WTC11 (cell line): ENCODE results near the gene EGR4. TPM values are rescaled to one million over a fixed set of nuclear protein-coding genes. Genes with fewer than 3 reads are reported as not detected.

Source experiments
- ATF1 ChIP-seq: sonication (generic); formaldehyde crosslinking; IDR thresholded peaks from 2 replicates; pipeline ENCODE4 v1.8.1; 2023; ENCODE audit warnings: mild to moderate bottlenecking, moderate library complexity, missing genetic modification reagents
- EMX1 ChIP-seq: fragments of 250-450 bp; sonication (Bioruptor Pico); IDR thresholded peaks from 2 replicates; pipeline ENCODE4 v1.8.0; 2021; ENCODE audit warnings: mild to moderate bottlenecking
- FOXK1 ChIP-seq: sonication (generic); formaldehyde crosslinking; IDR thresholded peaks from 2 replicates; pipeline ENCODE4 v1.8.0; 2022; ENCODE audit warnings: mild to moderate bottlenecking, moderate library complexity, missing genetic modification reagents
- JUN ChIP-seq: sonication (generic); formaldehyde crosslinking; IDR thresholded peaks from 2 replicates; pipeline ENCODE4 v1.8.0; 2023; ENCODE audit warnings: mild to moderate bottlenecking, missing genetic modification reagents
- KAT7 ChIP-seq: sonication (generic); formaldehyde crosslinking; IDR thresholded peaks from 2 replicates; pipeline ENCODE4 v1.8.1; 2023; ENCODE audit warnings: missing genetic modification reagents, mild to moderate bottlenecking, borderline replicate concordance
- ZNF219 ChIP-seq: sonication (generic); formaldehyde crosslinking; IDR thresholded peaks from 2 replicates; pipeline ENCODE4 v1.8.0; 2023; ENCODE audit warnings: missing genetic modification reagents, mild to moderate bottlenecking, borderline replicate concordance
- ZNF416 ChIP-seq: fragments of 250-450 bp; sonication (Bioruptor Pico); IDR thresholded peaks from 2 replicates; pipeline ENCODE4 v1.9.0; 2021; ENCODE audit warnings: mild to moderate bottlenecking, inconsistent platforms
- ZNF671 ChIP-seq: fragments of 250-450 bp; sonication (Bioruptor Pico); IDR thresholded peaks from 2 replicates; pipeline ENCODE4 v1.8.0; 2021; ENCODE audit warnings: mild to moderate bottlenecking
- total RNA-seq: library from RNA; stranded (reverse); gene quantifications from 3 replicates; pipeline ENCODE4 v1.2.3, GENCODE V29; 2021
- TF ChIP-seq, protein P1 (sequence below): sonication (generic); formaldehyde crosslinking; IDR thresholded peaks from 2 replicates; pipeline ENCODE4 v1.8.1; 2023; ENCODE audit warnings: mild to moderate bottlenecking, missing genetic modification reagents, moderate library complexity
- TF ChIP-seq, protein P2 (sequence below): sonication (generic); formaldehyde crosslinking; IDR thresholded peaks from 2 replicates; pipeline ENCODE4 v1.8.0; 2022; ENCODE audit warnings: missing genetic modification reagents
- TF ChIP-seq, protein P3 (sequence below): sonication (generic); formaldehyde crosslinking; IDR thresholded peaks from 2 replicates; pipeline ENCODE4 v1.8.0; 2022; ENCODE audit warnings: mild to moderate bottlenecking, missing genetic modification reagents
- TF ChIP-seq, protein P4 (sequence below): sonication (generic); formaldehyde crosslinking; conservative IDR thresholded peaks from 2 replicates; pipeline ENCODE4 v1.8.1; 2023; ENCODE audit warnings: mild to moderate bottlenecking, low read depth, missing genetic modification reagents, moderate library complexity
- TF ChIP-seq, protein P5 (sequence below): fragments of 250-450 bp; sonication (Bioruptor Pico); IDR thresholded peaks from 2 replicates; pipeline ENCODE4 v1.9.0; 2021; ENCODE audit warnings: mild to moderate bottlenecking
- TF ChIP-seq, protein P6 (sequence below): sonication (generic); formaldehyde crosslinking; IDR thresholded peaks from 2 replicates; pipeline ENCODE4 v1.8.1; 2023; ENCODE audit warnings: mild to moderate bottlenecking, moderate library complexity, missing genetic modification reagents
- TF ChIP-seq, protein P7 (sequence below): sonication (generic); formaldehyde crosslinking; IDR thresholded peaks from 2 replicates; pipeline ENCODE4 v1.8.0; 2022; ENCODE audit warnings: mild to moderate bottlenecking, missing genetic modification reagents

The EGR4 gene
- total RNA-seq, 1 experiment from 2014 or later, result 0.13 TPM

DNA sequence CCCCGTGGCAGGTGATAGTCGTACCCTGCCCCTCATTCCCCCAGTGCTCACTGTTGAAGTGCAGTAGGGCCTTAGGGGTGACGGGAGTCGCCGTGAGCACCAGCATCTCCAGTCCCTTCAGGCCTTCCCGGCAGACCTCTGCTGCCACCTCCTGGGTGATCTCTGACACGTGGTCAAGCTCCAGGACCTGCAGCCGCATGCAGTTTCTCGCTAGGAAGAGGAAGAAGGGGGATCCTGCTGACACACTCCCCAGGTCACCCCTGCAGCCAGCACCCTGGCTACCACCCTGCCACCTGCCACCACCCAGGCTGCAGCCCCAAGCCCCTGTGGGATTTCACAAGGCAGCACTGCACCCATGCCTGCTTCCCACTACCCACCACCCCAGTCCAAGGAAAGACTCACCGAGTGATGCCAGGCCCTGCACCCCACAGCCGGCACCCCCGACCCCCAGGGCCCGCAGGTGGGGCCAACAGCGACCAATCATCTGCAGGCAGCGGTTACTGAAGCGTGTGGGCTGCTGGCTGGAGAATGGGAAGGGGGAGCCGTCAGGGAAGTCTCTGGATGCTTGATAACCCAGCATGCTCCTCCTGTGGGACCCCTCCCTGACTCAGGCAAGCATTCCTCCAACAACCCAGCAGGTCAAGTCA, 32.9 kb downstream of the EGR4 start (continued):
- TF ChIP-seq, protein P1, sequence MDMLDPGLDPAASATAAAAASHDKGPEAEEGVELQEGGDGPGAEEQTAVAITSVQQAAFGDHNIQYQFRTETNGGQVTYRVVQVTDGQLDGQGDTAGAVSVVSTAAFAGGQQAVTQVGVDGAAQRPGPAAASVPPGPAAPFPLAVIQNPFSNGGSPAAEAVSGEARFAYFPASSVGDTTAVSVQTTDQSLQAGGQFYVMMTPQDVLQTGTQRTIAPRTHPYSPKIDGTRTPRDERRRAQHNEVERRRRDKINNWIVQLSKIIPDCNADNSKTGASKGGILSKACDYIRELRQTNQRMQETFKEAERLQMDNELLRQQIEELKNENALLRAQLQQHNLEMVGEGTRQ, result peak; percentile 72
- TF ChIP-seq, protein P2, sequence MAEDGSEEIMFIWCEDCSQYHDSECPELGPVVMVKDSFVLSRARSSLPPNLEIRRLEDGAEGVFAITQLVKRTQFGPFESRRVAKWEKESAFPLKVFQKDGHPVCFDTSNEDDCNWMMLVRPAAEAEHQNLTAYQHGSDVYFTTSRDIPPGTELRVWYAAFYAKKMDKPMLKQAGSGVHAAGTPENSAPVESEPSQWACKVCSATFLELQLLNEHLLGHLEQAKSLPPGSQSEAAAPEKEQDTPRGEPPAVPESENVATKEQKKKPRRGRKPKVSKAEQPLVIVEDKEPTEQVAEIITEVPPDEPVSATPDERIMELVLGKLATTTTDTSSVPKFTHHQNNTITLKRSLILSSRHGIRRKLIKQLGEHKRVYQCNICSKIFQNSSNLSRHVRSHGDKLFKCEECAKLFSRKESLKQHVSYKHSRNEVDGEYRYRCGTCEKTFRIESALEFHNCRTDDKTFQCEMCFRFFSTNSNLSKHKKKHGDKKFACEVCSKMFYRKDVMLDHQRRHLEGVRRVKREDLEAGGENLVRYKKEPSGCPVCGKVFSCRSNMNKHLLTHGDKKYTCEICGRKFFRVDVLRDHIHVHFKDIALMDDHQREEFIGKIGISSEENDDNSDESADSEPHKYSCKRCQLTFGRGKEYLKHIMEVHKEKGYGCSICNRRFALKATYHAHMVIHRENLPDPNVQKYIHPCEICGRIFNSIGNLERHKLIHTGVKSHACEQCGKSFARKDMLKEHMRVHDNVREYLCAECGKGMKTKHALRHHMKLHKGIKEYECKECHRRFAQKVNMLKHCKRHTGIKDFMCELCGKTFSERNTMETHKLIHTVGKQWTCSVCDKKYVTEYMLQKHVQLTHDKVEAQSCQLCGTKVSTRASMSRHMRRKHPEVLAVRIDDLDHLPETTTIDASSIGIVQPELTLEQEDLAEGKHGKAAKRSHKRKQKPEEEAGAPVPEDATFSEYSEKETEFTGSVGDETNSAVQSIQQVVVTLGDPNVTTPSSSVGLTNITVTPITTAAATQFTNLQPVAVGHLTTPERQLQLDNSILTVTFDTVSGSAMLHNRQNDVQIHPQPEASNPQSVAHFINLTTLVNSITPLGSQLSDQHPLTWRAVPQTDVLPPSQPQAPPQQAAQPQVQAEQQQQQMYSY (CRISPR knock-in tag), result no peak
- TF ChIP-seq, protein P3, sequence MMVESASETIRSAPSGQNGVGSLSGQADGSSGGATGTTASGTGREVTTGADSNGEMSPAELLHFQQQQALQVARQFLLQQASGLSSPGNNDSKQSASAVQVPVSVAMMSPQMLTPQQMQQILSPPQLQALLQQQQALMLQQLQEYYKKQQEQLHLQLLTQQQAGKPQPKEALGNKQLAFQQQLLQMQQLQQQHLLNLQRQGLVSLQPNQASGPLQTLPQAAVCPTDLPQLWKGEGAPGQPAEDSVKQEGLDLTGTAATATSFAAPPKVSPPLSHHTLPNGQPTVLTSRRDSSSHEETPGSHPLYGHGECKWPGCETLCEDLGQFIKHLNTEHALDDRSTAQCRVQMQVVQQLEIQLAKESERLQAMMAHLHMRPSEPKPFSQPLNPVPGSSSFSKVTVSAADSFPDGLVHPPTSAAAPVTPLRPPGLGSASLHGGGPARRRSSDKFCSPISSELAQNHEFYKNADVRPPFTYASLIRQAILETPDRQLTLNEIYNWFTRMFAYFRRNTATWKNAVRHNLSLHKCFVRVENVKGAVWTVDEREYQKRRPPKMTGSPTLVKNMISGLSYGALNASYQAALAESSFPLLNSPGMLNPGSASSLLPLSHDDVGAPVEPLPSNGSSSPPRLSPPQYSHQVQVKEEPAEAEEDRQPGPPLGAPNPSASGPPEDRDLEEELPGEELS (CRISPR knock-in tag), result no peak
- no peak for TF ChIP-seq EMX1 (CRISPR knock-in tag)
- TF ChIP-seq, protein P4, sequence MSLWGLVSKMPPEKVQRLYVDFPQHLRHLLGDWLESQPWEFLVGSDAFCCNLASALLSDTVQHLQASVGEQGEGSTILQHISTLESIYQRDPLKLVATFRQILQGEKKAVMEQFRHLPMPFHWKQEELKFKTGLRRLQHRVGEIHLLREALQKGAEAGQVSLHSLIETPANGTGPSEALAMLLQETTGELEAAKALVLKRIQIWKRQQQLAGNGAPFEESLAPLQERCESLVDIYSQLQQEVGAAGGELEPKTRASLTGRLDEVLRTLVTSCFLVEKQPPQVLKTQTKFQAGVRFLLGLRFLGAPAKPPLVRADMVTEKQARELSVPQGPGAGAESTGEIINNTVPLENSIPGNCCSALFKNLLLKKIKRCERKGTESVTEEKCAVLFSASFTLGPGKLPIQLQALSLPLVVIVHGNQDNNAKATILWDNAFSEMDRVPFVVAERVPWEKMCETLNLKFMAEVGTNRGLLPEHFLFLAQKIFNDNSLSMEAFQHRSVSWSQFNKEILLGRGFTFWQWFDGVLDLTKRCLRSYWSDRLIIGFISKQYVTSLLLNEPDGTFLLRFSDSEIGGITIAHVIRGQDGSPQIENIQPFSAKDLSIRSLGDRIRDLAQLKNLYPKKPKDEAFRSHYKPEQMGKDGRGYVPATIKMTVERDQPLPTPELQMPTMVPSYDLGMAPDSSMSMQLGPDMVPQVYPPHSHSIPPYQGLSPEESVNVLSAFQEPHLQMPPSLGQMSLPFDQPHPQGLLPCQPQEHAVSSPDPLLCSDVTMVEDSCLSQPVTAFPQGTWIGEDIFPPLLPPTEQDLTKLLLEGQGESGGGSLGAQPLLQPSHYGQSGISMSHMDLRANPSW (CRISPR knock-in tag), result no peak
- TF ChIP-seq ZNF416 (CRISPR knock-in tag), result no peak
- TF ChIP-seq, protein P5, sequence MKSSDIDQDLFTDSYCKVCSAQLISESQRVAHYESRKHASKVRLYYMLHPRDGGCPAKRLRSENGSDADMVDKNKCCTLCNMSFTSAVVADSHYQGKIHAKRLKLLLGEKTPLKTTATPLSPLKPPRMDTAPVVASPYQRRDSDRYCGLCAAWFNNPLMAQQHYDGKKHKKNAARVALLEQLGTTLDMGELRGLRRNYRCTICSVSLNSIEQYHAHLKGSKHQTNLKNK, result no peak
- TF ChIP-seq KAT7 (CRISPR knock-in tag), result no peak
- TF ChIP-seq ATF1 (CRISPR knock-in tag), result no peak
- no peak for TF ChIP-seq FOXK1 (CRISPR knock-in tag)
- TF ChIP-seq, protein P6, sequence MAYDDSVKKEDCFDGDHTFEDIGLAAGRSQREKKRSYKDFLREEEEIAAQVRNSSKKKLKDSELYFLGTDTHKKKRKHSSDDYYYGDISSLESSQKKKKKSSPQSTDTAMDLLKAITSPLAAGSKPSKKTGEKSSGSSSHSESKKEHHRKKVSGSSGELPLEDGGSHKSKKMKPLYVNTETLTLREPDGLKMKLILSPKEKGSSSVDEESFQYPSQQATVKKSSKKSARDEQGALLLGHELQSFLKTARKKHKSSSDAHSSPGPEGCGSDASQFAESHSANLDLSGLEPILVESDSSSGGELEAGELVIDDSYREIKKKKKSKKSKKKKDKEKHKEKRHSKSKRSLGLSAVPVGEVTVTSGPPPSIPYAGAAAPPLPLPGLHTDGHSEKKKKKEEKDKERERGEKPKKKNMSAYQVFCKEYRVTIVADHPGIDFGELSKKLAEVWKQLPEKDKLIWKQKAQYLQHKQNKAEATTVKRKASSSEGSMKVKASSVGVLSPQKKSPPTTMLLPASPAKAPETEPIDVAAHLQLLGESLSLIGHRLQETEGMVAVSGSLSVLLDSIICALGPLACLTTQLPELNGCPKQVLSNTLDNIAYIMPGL (CRISPR knock-in tag), result no peak
- TF ChIP-seq ZNF219 (CRISPR knock-in tag), result no peak
- TF ChIP-seq JUN, result no peak
- TF ChIP-seq, protein P7, sequence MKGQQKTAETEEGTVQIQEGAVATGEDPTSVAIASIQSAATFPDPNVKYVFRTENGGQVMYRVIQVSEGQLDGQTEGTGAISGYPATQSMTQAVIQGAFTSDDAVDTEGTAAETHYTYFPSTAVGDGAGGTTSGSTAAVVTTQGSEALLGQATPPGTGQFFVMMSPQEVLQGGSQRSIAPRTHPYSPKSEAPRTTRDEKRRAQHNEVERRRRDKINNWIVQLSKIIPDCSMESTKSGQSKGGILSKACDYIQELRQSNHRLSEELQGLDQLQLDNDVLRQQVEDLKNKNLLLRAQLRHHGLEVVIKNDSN (CRISPR knock-in tag), result peak; percentile 70
- no peak for TF ChIP-seq ZNF671 (CRISPR knock-in tag)
